ENCODE measurements around the gene FAM174C.
"Not testable (repeated sequence)": the region's sequence is repeated elsewhere in the genome, so short reads cannot be mapped to it uniquely, and the experiment has no call there.

FAM174C gene

DNA sequence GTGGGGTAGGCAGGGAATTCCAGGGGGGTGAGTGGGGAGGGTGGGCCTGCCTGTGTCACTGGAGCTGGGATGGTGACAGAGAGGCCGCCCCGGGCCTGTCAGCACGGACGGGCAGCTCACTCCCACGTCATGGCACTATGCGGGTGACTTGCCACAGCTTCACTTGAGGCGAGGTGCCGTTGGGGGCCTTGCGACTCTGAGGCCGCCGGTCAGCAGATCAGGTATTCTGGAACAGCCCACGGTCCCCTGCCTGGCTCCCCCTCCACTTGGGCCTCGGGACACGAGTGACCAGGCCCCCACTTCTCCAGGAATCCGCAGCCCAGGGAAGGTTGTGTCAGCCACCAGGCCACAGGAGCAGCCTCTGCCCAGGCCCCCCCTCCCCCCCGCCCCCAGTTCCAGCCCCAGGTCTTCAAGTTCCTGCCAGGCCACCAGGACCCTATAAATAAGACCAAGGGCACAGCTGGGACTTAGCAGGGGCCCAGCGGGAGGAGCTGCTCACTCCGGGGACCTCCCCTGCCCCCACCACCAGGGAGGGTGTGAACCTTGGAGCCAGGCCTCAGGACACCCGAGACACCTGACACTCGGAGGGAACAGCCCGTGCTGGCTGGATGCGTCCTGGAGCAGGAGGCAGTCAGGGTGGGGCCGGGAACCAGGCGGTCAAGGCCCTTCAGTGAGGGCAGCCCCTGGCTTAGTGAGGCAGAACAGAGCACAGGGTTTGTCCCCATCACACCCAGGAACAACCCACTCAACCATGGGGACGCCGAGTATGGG is 29.7 kb upstream of the FAM174C start:
- Histone ChIP-seq H3K27me3 (ENCODE audit: control insufficient read depth in 2 of 2, insufficient read depth in 2 of 2, low read length in 2 of 2) (no peaks in the 10 kb centered on the region), H3K4me1 (ENCODE audit: control insufficient read depth in 2 of 2, insufficient read depth in 2 of 2, low read length in 2 of 2) (peaks cover 46 to 60% of the 10 kb centered on the region in 2 donors), H3K9ac (ENCODE audit: low read depth in 1 of 2, low read length in 2 of 2) (peak overlapping the region in 1 of 2 donors; percentile 74), H3K9me3 (ENCODE audit: control insufficient read depth in 2 of 2, low read length in 2 of 2) (no peaks in the 10 kb centered on the region), H3K4me3 (ENCODE audit: low read length in 2 of 2) (peak overlapping the region in 1 of 2 donors; percentile 39), H3K27ac (ENCODE audit: low read depth in 2 of 2, low read length in 2 of 2) (peak overlapping the region; percentile 95 to 99), H3K36me3 (ENCODE audit: control insufficient read depth in 2 of 2, insufficient read depth in 2 of 2, low read length in 2 of 2) (no peaks in the 10 kb centered on the region)

DNA sequence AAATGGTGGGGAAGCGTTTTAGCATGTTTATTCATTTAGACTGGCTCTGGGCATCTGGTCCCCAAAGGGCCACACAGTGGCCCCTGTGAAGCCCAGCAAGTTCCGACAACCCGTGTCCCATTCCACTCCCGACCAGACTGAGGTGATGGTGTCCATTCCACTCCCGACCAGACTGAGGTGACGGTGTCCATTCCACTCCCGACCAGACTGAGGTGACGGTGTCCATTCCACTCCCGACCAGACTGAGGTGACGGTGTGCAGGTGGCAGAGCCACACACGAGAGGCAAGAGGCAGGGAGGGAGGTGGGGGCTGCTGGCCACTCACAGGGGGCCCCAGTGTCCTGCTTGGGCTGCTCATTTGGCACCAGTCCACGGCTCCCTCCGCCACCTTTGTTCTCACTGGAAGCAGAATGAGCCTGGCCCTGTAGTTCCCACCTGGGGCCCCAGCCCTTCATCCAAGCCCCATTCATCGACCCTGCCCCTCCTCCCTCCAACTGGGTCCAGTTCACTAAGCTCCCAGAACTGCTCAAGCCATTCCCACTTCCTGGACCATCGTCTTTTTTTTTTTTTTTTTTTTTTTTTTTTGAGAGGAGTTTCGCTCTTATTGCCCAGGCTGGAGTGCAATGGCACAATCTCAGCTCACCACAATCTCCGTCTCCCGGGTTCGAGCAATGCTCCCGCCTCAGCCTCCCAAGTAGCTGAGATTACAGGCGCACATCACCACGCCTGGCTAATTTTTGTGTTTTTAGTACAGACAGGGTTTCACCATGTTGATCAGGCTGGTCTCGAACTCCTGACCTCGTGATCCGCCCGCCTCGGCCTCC is 28.9 kb upstream of the FAM174C start:
- peaks cover 39 to 54% of the 10 kb centered on the region in 2 donors for H3K4me1 ChIP-seq (ENCODE audit: control insufficient read depth in 2 of 2, insufficient read depth in 2 of 2, low read length in 2 of 2)
- H3K27ac ChIP-seq (ENCODE audit: low read depth in 2 of 2, low read length in 2 of 2): peak overlapping the region; percentile 95 to 99
- H3K4me3 ChIP-seq (ENCODE audit: low read length in 2 of 2): peak overlapping the region in 1 of 2 donors; percentile 39
- H3K9me3 ChIP-seq (ENCODE audit: control insufficient read depth in 2 of 2, low read length in 2 of 2); H3K36me3 ChIP-seq (ENCODE audit: control insufficient read depth in 2 of 2, insufficient read depth in 2 of 2, low read length in 2 of 2); H3K27me3 ChIP-seq (ENCODE audit: control insufficient read depth in 2 of 2, insufficient read depth in 2 of 2, low read length in 2 of 2): not testable (repeated sequence)
- H3K9ac ChIP-seq (ENCODE audit: low read depth in 1 of 2, low read length in 2 of 2): peak overlapping the region in 1 of 2 donors; percentile 50

DNA sequence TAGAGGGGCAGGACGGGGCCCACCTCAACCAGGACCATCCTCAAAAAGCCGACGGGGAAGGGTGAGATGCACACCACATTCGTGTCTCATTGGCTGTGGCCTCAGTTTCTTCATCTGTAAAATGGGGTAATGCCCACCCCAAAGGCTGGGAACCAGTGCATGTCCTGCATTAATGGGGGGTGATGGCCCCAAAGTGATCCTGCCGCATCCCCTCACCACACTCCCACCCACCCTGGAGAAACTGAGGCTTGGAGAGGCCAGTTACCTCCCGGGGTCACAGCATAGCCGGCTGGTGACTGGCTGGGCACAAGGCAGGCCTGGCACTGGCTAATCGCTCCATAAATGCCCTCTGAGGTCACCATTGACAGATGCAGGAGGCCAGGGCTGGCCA is 27.6 kb upstream of the FAM174C start:
- Histone ChIP-seq H3K27ac (ENCODE audit: low read depth in 2 of 2, low read length in 2 of 2) (peak overlapping the region; percentile 99), H3K36me3 (ENCODE audit: control insufficient read depth in 2 of 2, insufficient read depth in 2 of 2, low read length in 2 of 2) (peaks cover 4% of the 10 kb centered on the region in 2 donors), H3K4me3 (ENCODE audit: low read length in 2 of 2) (peak overlapping the region; percentile 59 to 68), H3K9me3 (ENCODE audit: control insufficient read depth in 2 of 2, low read length in 2 of 2) (no peaks in the 10 kb centered on the region), H3K27me3 (ENCODE audit: control insufficient read depth in 2 of 2, insufficient read depth in 2 of 2, low read length in 2 of 2) (no peaks in the 10 kb centered on the region), H3K4me1 (ENCODE audit: control insufficient read depth in 2 of 2, insufficient read depth in 2 of 2, low read length in 2 of 2) (peaks cover 39 to 54% of the 10 kb centered on the region in 2 donors), H3K9ac (ENCODE audit: low read depth in 1 of 2, low read length in 2 of 2) (peak overlapping the region; percentile 44 to 91)

GRCh38 chr19:1248139-1248785 is 27.1 kb upstream of the FAM174C start, which contains the start of gene MIDN:
MIDN (plus strand) TSS chr19:1248583; CDS start chr19:1250297, 1,714 bp downstream.
- H3K36me3 ChIP-seq (ENCODE audit: control insufficient read depth in 2 of 2, insufficient read depth in 2 of 2, low read length in 2 of 2): peaks cover 4% of the 10 kb centered on the region in 2 donors
- H3K9me3 ChIP-seq (ENCODE audit: control insufficient read depth in 2 of 2, low read length in 2 of 2): no peaks in the 10 kb centered on the region
- peaks cover 40 to 49% of the 10 kb centered on the region in 2 donors for H3K4me1 ChIP-seq (ENCODE audit: control insufficient read depth in 2 of 2, insufficient read depth in 2 of 2, low read length in 2 of 2)
- no peaks in the 10 kb centered on the region for H3K27me3 ChIP-seq (ENCODE audit: control insufficient read depth in 2 of 2, insufficient read depth in 2 of 2, low read length in 2 of 2)
- peak within 1 kb of the TSS; percentile 83 to 91 for H3K9ac ChIP-seq (ENCODE audit: low read depth in 1 of 2, low read length in 2 of 2)
- peak within 1 kb of the TSS; percentile 99 for H3K27ac ChIP-seq (ENCODE audit: low read depth in 2 of 2, low read length in 2 of 2)
- peak within 1 kb of the TSS; percentile 68 to 79 for H3K4me3 ChIP-seq (ENCODE audit: low read length in 2 of 2)

DNA sequence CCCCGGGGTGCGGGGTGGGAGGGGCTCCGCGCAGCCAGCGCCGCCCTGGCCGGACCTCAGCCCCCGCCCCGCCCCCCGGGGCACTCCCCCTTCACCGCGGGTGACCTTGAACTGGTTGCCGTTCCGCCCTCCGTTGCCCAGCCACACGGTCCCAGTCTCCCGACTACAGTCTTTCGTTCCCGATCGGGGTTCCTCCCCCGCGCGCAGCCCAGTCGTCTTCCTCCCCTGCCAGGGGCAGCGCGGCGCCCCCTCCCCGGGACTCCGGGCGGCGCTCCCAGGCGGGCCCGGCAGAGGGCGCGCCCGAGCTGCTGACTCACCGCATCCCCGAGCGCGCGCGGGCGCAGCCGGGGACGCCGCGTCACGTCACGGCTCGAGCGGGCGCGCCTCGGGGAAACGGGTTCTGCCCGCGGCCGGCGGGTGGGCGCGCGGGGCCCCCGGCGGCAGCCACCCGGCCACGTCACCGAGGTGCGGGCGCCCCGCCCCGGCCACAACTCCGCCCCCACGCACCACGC is 26.5 kb upstream of the FAM174C start:
- peaks cover 4% of the 10 kb centered on the region in 2 donors for H3K36me3 ChIP-seq (ENCODE audit: control insufficient read depth in 2 of 2, insufficient read depth in 2 of 2, low read length in 2 of 2)
- peak overlapping the region; percentile 83 to 91 for H3K9ac ChIP-seq (ENCODE audit: low read depth in 1 of 2, low read length in 2 of 2)
- peaks cover 40 to 49% of the 10 kb centered on the region in 2 donors for H3K4me1 ChIP-seq (ENCODE audit: control insufficient read depth in 2 of 2, insufficient read depth in 2 of 2, low read length in 2 of 2)
- H3K27ac ChIP-seq (ENCODE audit: low read depth in 2 of 2, low read length in 2 of 2): peak overlapping the region; percentile 99
- H3K4me3 ChIP-seq (ENCODE audit: low read length in 2 of 2): peak overlapping the region; percentile 67 to 79
- H3K9me3 ChIP-seq (ENCODE audit: control insufficient read depth in 2 of 2, low read length in 2 of 2): no peaks in the 10 kb centered on the region
- H3K27me3 ChIP-seq (ENCODE audit: control insufficient read depth in 2 of 2, insufficient read depth in 2 of 2, low read length in 2 of 2): no peaks in the 10 kb centered on the region

DNA sequence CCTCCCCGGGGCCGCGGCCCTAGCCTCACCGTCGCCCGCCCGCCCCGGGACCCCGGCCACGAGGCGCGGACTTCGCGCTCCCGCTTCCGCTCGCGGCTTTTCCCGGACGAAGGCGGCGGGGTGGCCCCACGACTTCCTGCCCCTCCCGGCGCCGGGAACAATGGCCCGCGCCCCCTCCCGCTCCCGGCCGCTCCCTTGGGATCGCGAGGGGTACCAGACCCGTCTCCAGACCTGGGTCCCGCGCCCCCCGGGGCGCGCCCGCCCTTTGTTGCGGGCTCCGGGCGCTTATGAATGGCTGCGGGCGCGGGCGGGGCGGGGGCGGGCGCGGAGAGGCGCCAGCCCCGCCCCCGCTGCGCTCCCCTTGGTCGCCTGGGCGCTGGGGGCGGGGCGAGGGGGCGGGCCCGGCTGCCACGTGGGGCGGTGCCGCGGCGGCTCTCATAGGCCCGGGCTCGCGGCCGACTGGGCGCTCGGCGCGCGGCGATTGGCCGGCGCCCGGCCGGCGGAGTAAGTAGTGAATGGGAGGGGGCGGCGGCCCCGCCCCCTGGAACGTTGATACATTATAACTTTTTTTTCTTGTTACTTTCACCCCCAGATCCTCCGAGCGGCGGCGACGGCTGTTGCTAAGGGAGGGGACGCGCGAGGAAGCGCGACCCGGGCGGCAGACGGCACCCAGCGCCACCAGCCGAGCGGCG is 25.9 kb upstream of the FAM174C start:
- Histone ChIP-seq H3K4me3 (ENCODE audit: low read length in 2 of 2) (peak overlapping the region; percentile 69 to 86), H3K9ac (ENCODE audit: low read depth in 1 of 2, low read length in 2 of 2) (peak overlapping the region; percentile 83 to 92), H3K4me1 (ENCODE audit: control insufficient read depth in 2 of 2, insufficient read depth in 2 of 2, low read length in 2 of 2) (peaks cover 40 to 49% of the 10 kb centered on the region in 2 donors)

GRCh38 chr19:1249990-1250436 is 25.3 kb upstream of the FAM174C start:
- H3K4me1 ChIP-seq (ENCODE audit: control insufficient read depth in 2 of 2, insufficient read depth in 2 of 2, low read length in 2 of 2): peaks cover 38 to 49% of the 10 kb centered on the region in 2 donors

More for the DNA sequence above, 25.9 kb upstream of the FAM174C start:
- H3K27ac ChIP-seq (ENCODE audit: low read depth in 2 of 2, low read length in 2 of 2): peak overlapping the region; percentile 99
- H3K36me3 ChIP-seq (ENCODE audit: control insufficient read depth in 2 of 2, insufficient read depth in 2 of 2, low read length in 2 of 2): peaks cover 6 to 10% of the 10 kb centered on the region in 2 donors
- no peaks in the 10 kb centered on the region for H3K27me3 ChIP-seq (ENCODE audit: control insufficient read depth in 2 of 2, insufficient read depth in 2 of 2, low read length in 2 of 2)
- no peaks in the 10 kb centered on the region for H3K9me3 ChIP-seq (ENCODE audit: control insufficient read depth in 2 of 2, low read length in 2 of 2)

DNA sequence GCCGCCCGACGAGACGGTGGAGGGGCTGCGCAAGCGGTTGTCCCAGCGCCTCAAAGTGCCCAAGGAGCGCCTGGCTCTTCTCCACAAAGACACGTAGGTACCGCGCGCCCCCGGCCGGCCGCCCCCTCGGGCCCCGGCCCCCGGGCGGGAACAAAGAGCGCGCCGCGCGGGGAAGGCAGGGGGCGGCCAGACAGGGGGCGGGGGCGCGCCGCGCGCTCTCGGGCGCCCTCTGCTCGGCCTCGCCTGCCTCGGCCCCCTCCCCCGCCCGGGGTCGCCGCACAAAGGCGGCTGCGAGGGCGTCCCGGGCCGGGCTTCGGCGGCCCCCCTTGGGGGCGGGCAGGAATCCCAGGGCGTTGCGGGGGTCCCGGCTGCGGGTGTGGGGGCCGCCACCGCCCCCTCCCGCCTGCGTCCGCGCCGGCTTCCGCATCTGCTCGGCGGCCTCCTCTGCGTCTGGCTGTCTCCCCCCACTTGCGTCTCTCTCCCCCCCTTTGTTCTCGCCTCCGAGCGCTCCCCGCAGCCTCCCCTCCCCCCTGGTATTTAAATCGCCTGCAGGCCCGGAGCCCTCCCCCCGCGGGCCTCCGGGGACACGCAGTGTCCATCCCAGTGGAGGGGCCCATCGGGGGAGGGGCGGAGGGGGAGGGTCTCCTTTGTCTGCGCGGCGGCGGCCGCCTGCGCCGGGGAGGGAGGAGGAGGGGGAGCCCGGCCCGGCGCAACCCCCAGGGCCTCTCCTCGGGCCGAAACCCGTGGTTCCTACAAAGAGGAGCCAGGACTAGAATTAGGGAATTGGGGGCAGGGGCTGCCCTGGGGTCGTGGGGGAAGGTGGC is 24.7 kb upstream of the FAM174C start:
- Histone ChIP-seq H3K4me3 (ENCODE audit: low read length in 2 of 2) (peak overlapping the region; percentile 76 to 86), H3K9ac (ENCODE audit: low read depth in 1 of 2, low read length in 2 of 2) (peak overlapping the region; percentile 87 to 92), H3K27ac (ENCODE audit: low read depth in 2 of 2, low read length in 2 of 2) (peak overlapping the region; percentile 96 to 99), H3K4me1 (ENCODE audit: control insufficient read depth in 2 of 2, insufficient read depth in 2 of 2, low read length in 2 of 2) (peaks cover 37 to 49% of the 10 kb centered on the region in 2 donors), H3K9me3 (ENCODE audit: control insufficient read depth in 2 of 2, low read length in 2 of 2) (no peaks in the 10 kb centered on the region), H3K36me3 (ENCODE audit: control insufficient read depth in 2 of 2, insufficient read depth in 2 of 2, low read length in 2 of 2) (peaks cover 18 to 22% of the 10 kb centered on the region in 2 donors), H3K27me3 (ENCODE audit: control insufficient read depth in 2 of 2, insufficient read depth in 2 of 2, low read length in 2 of 2) (no peaks in the 10 kb centered on the region)

More at GRCh38 chr19:1249990-1250436, 25.3 kb upstream of the FAM174C start:
- Histone ChIP-seq H3K36me3 (ENCODE audit: control insufficient read depth in 2 of 2, insufficient read depth in 2 of 2, low read length in 2 of 2) (peaks cover 12 to 16% of the 10 kb centered on the region in 2 donors), H3K4me3 (ENCODE audit: low read length in 2 of 2) (peak overlapping the region; percentile 69 to 86), H3K9ac (ENCODE audit: low read depth in 1 of 2, low read length in 2 of 2) (peak overlapping the region; percentile 74 to 92), H3K9me3 (ENCODE audit: control insufficient read depth in 2 of 2, low read length in 2 of 2) (no peaks in the 10 kb centered on the region), H3K27me3 (ENCODE audit: control insufficient read depth in 2 of 2, insufficient read depth in 2 of 2, low read length in 2 of 2) (no peaks in the 10 kb centered on the region), H3K27ac (ENCODE audit: low read depth in 2 of 2, low read length in 2 of 2) (peak overlapping the region; percentile 96 to 99)
